Fibroblast of mammary gland (primary cell): ENCODE data around the gene CEND1.
A peak's percentile ranks its signal among the peaks of the same experiment; 100 is the strongest.

Experiments
- DNase-seq: peaks from one replicate; pipeline ENCODE4 v3.0.0-alpha.2; 2010; ENCODE audit warnings: low read depth
- H3K4me3 ChIP-seq: 2 replicates; pipeline ENCODE4 v1.5.1; 2011; ENCODE audit warnings: low read depth, mild to moderate bottlenecking, low read length, moderate library complexity; ENCODE audit not compliant: control insufficient read depth
- CTCF ChIP-seq: conservative IDR thresholded peaks from 2 replicates; pipeline ENCODE4 v1.5.1; 2011; ENCODE audit warnings: low read depth, low read length, inconsistent platforms; ENCODE audit not compliant: control insufficient read depth, insufficient read depth

Gene CEND1

GRCh38 chr11:803770-804598 lies 14.1 kb upstream of the CEND1 start:
- no peak for DNase-seq
- H3K4me3 ChIP-seq = peak overlapping the region; percentile 63
- no peak for TF ChIP-seq CTCF

GRCh38 chr11:803467-803742 lies 13.5 kb upstream of the CEND1 start:
- no peak for TF ChIP-seq CTCF
- DNase-seq = no peak
- H3K4me3 ChIP-seq = peak overlapping the region; percentile 63

- no peak for TF ChIP-seq CTCF
- no peak overlapping the region for H3K4me3 ChIP-seq
- DNase-seq = no peak
Measured at GRCh38 chr11:802693-803466, 13.0 kb upstream of the CEND1 start.

- H3K4me3 ChIP-seq = no peak overlapping the region
- DNase-seq = no peak
- no peak for TF ChIP-seq CTCF
Measured at GRCh38 chr11:802018-802617, 12.2 kb upstream of the CEND1 start.

GRCh38 chr11:801097-801780 lies 11.3 kb upstream of the CEND1 start:
- no peak overlapping the region for H3K4me3 ChIP-seq
- DNase-seq = no peak
- no peak for TF ChIP-seq CTCF

- no peak for DNase-seq
- TF ChIP-seq CTCF = no peak
- H3K4me3 ChIP-seq = no peak overlapping the region
Measured at GRCh38 chr11:800473-800872, 10.6 kb upstream of the CEND1 start.
